GM18508 (cell line): ENCODE measurements around the gene SLC4A2.
"Not testable (repeated sequence)": the region's sequence is repeated elsewhere in the genome, so short reads cannot be mapped to it uniquely, and the experiment has no call there.

ENCODE experiments used
- ATAC-seq: cut with Tn5 transposase; IDR thresholded peaks from one replicate; pipeline ENCODE4 v1.9.1; 2021; ENCODE audit warnings: moderate number of reproducible peaks; ENCODE audit not compliant: insufficient read depth, unreplicated experiment

SLC4A2 gene

GRCh38 chr7:151059367-151060112, at the start of gene SLC4A2:
TSS of gene SLC4A2 (plus strand) at chr7:151059589. CDS start at chr7:151061988, 2,399 bp downstream.
- ATAC-seq: no peak

GRCh38 chr7:151010037-151010306, 49.4 kb upstream of the SLC4A2 start:
- no peak for ATAC-seq

GRCh38 chr7:151010307-151011096, 48.9 kb upstream of the SLC4A2 start:
- ATAC-seq: no peak

- no peak for ATAC-seq
Observed at GRCh38 chr7:151011097-151011409, 48.3 kb upstream of the SLC4A2 start.

- ATAC-seq: not testable (repeated sequence)
Observed at GRCh38 chr7:151011616-151012015, 47.8 kb upstream of the SLC4A2 start.

- no peak for ATAC-seq
Observed at GRCh38 chr7:151012031-151012692, 47.2 kb upstream of the SLC4A2 start.

GRCh38 chr7:151012911-151013347, 46.5 kb upstream of the SLC4A2 start:
- ATAC-seq: no peak

- ATAC-seq: no peak
Observed at GRCh38 chr7:151013356-151013732, 46.0 kb upstream of the SLC4A2 start.

- ATAC-seq: no peak
Observed at GRCh38 chr7:151013733-151014497, 45.5 kb upstream of the SLC4A2 start.

GRCh38 chr7:151014950-151015349, 44.4 kb upstream of the SLC4A2 start:
- ATAC-seq: no peak

- ATAC-seq: no peak
Observed at GRCh38 chr7:151015967-151016366, 43.4 kb upstream of the SLC4A2 start.

GRCh38 chr7:151016505-151016904, 42.9 kb upstream of the SLC4A2 start:
- ATAC-seq: no peak

- no peak for ATAC-seq
Observed at GRCh38 chr7:151016942-151017341, 42.4 kb upstream of the SLC4A2 start.

GRCh38 chr7:151017370-151017952, 41.9 kb upstream of the SLC4A2 start:
- ATAC-seq: no peak

- no peak for ATAC-seq
Observed at GRCh38 chr7:151017953-151018420, 41.4 kb upstream of the SLC4A2 start.

GRCh38 chr7:151018421-151019129, 40.8 kb upstream of the SLC4A2 start:
- ATAC-seq: no peak

GRCh38 chr7:151019130-151019447, 40.3 kb upstream of the SLC4A2 start:
- ATAC-seq: no peak

- no peak for ATAC-seq
Observed at GRCh38 chr7:151020231-151020630, 39.2 kb upstream of the SLC4A2 start.

GRCh38 chr7:151023232-151023631, 36.2 kb upstream of the SLC4A2 start:
- no peak for ATAC-seq
